HEK293 (cell line): ENCODE measurements around the gene LAPTM4A.
A peak's percentile ranks its signal among the peaks of the same experiment; 100 is the strongest.

Experiments used
- CTCF ChIA-PET: fragments of 350-600 bp; formaldehyde crosslinking; extraction: SDS; loops from one replicate; lab custom pipeline; 2021; ENCODE audit warnings: antibody characterized with exemption; lab: Yijun Ruan, JAX
- POLR2A ChIA-PET: fragments of 300-600 bp; formaldehyde crosslinking; extraction: SDS; loops from one replicate; lab custom pipeline; 2020; ENCODE audit warnings: antibody characterized with exemption, inconsistent platforms; lab: Yijun Ruan, JAX
- H3K27ac ChIP-seq: fragments of 200-500 bp; sonication (Bioruptor generic); 2 replicates; pipeline ENCODE4 v1.5.1; 2014; ENCODE audit warnings: low read depth, low read length, control low read depth, inconsistent platforms; ENCODE audit errors: extremely low read depth
- H3K36me3 ChIP-seq, 2 experiments: fragments of 200-500 bp in 1 of 2; sonication (Bioruptor generic) in 1 of 2; 1 replicate in 1 of 2; 2 replicates in 1 of 2; pipeline ENCODE4 v1.5.1; 2014 to 2017; ENCODE audit warnings: inconsistent platforms in 2 of 2, low read length in 2 of 2; ENCODE audit not compliant: control insufficient read depth in 2 of 2, insufficient read depth in 1 of 2
- H3K4me1 ChIP-seq: fragments of 200-500 bp; sonication (Bioruptor generic); 2 replicates; pipeline ENCODE4 v1.5.1; 2014; ENCODE audit warnings: mild to moderate bottlenecking, low read length, inconsistent platforms; ENCODE audit not compliant: control insufficient read depth, insufficient read depth
- H3K4me3 ChIP-seq: 2 replicates; pipeline ENCODE4 v1.5.1; 2011; ENCODE audit warnings: low read depth, mild to moderate bottlenecking, control low read depth, low read length, moderate library complexity
- H3K9me3 ChIP-seq: fragments of 200-500 bp; sonication (Bioruptor generic); 2 replicates; pipeline ENCODE4 v1.5.1; 2014; ENCODE audit warnings: low read depth, low read length, inconsistent platforms; ENCODE audit not compliant: control insufficient read depth, insufficient read depth
- EGR2 ChIP-seq: fragments of 450-650 bp; formaldehyde crosslinking; IDR thresholded peaks from 2 replicates; pipeline ENCODE4 v1.5.1; 2016; ENCODE audit warnings: low read depth, missing biosample characterization, missing genetic modification characterization
- HOXD13 ChIP-seq: sonication (generic); formaldehyde crosslinking; IDR thresholded peaks from 2 replicates; pipeline ENCODE4 v1.8.0; 2022; ENCODE audit warnings: missing genetic modification reagents, borderline replicate concordance
- IKZF3 ChIP-seq: fragments of 450-650 bp; IDR thresholded peaks from 2 replicates; pipeline ENCODE4 v1.5.0; 2018; ENCODE audit warnings: missing biosample characterization, mild to moderate bottlenecking, missing genetic modification characterization, moderate library complexity
- KLF10 ChIP-seq: fragments of 450-650 bp; IDR thresholded peaks from 2 replicates; pipeline ENCODE4 v1.5.1; 2018; ENCODE audit warnings: missing biosample characterization, mild to moderate bottlenecking, missing genetic modification characterization
- YY2 ChIP-seq: fragments of 450-650 bp; formaldehyde crosslinking; IDR thresholded peaks from 2 replicates; pipeline ENCODE4 v1.5.1; 2016; ENCODE audit warnings: missing biosample characterization, missing genetic modification characterization
- ZBTB11 ChIP-seq: fragments of 450-650 bp; formaldehyde crosslinking; conservative IDR thresholded peaks from 2 replicates; pipeline ENCODE4 v1.5.1; 2016; ENCODE audit warnings: low read depth, missing biosample characterization, missing genetic modification characterization
- ZBTB49 ChIP-seq: fragments of 450-650 bp; formaldehyde crosslinking; IDR thresholded peaks from 2 replicates; pipeline ENCODE4 v1.5.1; 2016; ENCODE audit warnings: missing biosample characterization, missing genetic modification characterization, low read depth
- ZNF140 ChIP-seq: fragments of 450-650 bp; formaldehyde crosslinking; IDR thresholded peaks from 2 replicates; pipeline ENCODE4 v1.5.1; 2016; ENCODE audit warnings: missing biosample characterization, missing genetic modification characterization
- ZNF148 ChIP-seq: fragments of 450-650 bp; formaldehyde crosslinking; IDR thresholded peaks from 2 replicates; pipeline ENCODE4 v1.5.0; 2017; ENCODE audit warnings: missing biosample characterization, missing genetic modification characterization, borderline replicate concordance
- ZNF2 ChIP-seq: fragments of 450-650 bp; formaldehyde crosslinking; IDR thresholded peaks from 2 replicates; pipeline ENCODE4 v1.5.1; 2016; ENCODE audit warnings: missing biosample characterization, missing genetic modification characterization
- ZNF239 ChIP-seq: fragments of 450-650 bp; formaldehyde crosslinking; IDR thresholded peaks from 2 replicates; pipeline ENCODE4 v1.5.1; 2016; ENCODE audit warnings: missing biosample characterization, missing genetic modification characterization
- ZNF366 ChIP-seq: fragments of 450-650 bp; formaldehyde crosslinking; conservative IDR thresholded peaks from 2 replicates; pipeline ENCODE4 v1.5.1; 2016; ENCODE audit warnings: missing biosample characterization, missing genetic modification characterization
- ZNF37A ChIP-seq: fragments of 450-650 bp; IDR thresholded peaks from 2 replicates; pipeline ENCODE4 v1.5.1; 2018; ENCODE audit warnings: missing biosample characterization, missing genetic modification characterization
- ZNF391 ChIP-seq: fragments of 450-650 bp; formaldehyde crosslinking; IDR thresholded peaks from 2 replicates; pipeline ENCODE4 v1.5.1; 2016; ENCODE audit warnings: low read depth, missing biosample characterization, missing genetic modification characterization, borderline replicate concordance
- ZNF416 ChIP-seq: fragments of 450-650 bp; formaldehyde crosslinking; IDR thresholded peaks from 2 replicates; pipeline ENCODE4 v1.5.1; 2016; ENCODE audit warnings: missing biosample characterization, missing genetic modification characterization
- ZNF549 ChIP-seq: fragments of 450-650 bp; IDR thresholded peaks from 2 replicates; pipeline ENCODE4 v1.5.1; 2018; ENCODE audit warnings: missing biosample characterization, missing genetic modification characterization, mild to moderate bottlenecking, inconsistent platforms, moderate library complexity
- ZNF623 ChIP-seq: fragments of 450-650 bp; formaldehyde crosslinking; IDR thresholded peaks from 2 replicates; pipeline ENCODE4 v1.5.1; 2016; ENCODE audit warnings: missing biosample characterization, missing genetic modification characterization
- ZNF626 ChIP-seq: fragments of 450-650 bp; sonication (Bioruptor Pico); formaldehyde crosslinking; IDR thresholded peaks from 2 replicates; pipeline ENCODE4 v1.5.1; 2018; ENCODE audit warnings: missing biosample characterization, missing genetic modification characterization, inconsistent platforms
- ZNF776 ChIP-seq: fragments of 450-650 bp; formaldehyde crosslinking; IDR thresholded peaks from 2 replicates; pipeline ENCODE4 v1.5.0; 2017; ENCODE audit warnings: missing biosample characterization, missing genetic modification characterization, borderline replicate concordance
- ZSCAN23 ChIP-seq: fragments of 450-650 bp; formaldehyde crosslinking; IDR thresholded peaks from 2 replicates; pipeline ENCODE4 v1.5.1; 2016; ENCODE audit warnings: missing biosample characterization, missing genetic modification characterization
- ZXDB ChIP-seq: fragments of 450-650 bp; formaldehyde crosslinking; IDR thresholded peaks from 2 replicates; pipeline ENCODE4 v1.5.1; 2016; ENCODE audit warnings: missing biosample characterization, missing genetic modification characterization

LAPTM4A gene

GRCh38 chr2:20040489-20041172 is 10.8 kb downstream of the LAPTM4A start (continued):
- TF ChIP-seq ZNF148 (tag by site-specific recombination): no peak
- TF ChIP-seq YY2 (tag by site-specific recombination): no peak
- TF ChIP-seq ZNF366 (tag by site-specific recombination): peak; percentile 59; the same call in 1 of the 2 replicates

- no peaks in the 10 kb centered on the region; the same call in 1 of the 2 replicates for H3K4me1 ChIP-seq
- TF ChIP-seq ZXDB (tag by site-specific recombination) (no peak), ZNF416 (no peak), IKZF3 (tag by site-specific recombination) (no peak), ZNF623 (tag by site-specific recombination) (no peak), ZNF140 (tag by site-specific recombination) (no peak), ZNF626 (no peak), ZNF391 (tag by site-specific recombination) (no peak), EGR2 (no peak), ZNF2 (tag by site-specific recombination) (no peak)
- CTCF ChIA-PET: interaction anchor here (4.2 kb wide), 1 partner anchor 22 kb away, joined by 20 read pairs; no protein-coding TSS in a partner anchor
- H3K27ac ChIP-seq: no peak overlapping the region
- H3K4me3 ChIP-seq: no peak overlapping the region
- H3K36me3 ChIP-seq: peaks cover 36 to 76% of the 10 kb centered on the region in 2 experiments
- no peaks in the 10 kb centered on the region for H3K9me3 ChIP-seq
- POLR2A ChIA-PET: interaction anchor here (0.7 kb wide), 2 partner anchors 24 to 323 kb away, joined by 3 to 5 read pairs; no protein-coding TSS in a partner anchor
Measured at GRCh38 chr2:20037660-20038059, 13.8 kb downstream of the LAPTM4A start.

- H3K9me3 ChIP-seq: no peaks in the 10 kb centered on the region
- no peak overlapping the region for H3K4me3 ChIP-seq
- H3K27ac ChIP-seq: no peak overlapping the region
- POLR2A ChIA-PET: no interaction called here
- CTCF ChIA-PET: interaction anchor here (0.7 to 4.2 kb wide), 6 partner anchors 8 to 897 kb away, joined by 3 to 20 read pairs (median 4); no protein-coding TSS in a partner anchor
- no peaks in the 10 kb centered on the region; the same call in 1 of the 2 replicates for H3K4me1 ChIP-seq
- H3K36me3 ChIP-seq: peaks cover 49 to 91% of the 10 kb centered on the region in 2 experiments
- TF ChIP-seq ZSCAN23 (tag by site-specific recombination) (no peak), HOXD13 (CRISPR knock-in tag) (no peak), ZBTB11 (tag by site-specific recombination) (no peak), ZNF549 (tag by site-specific recombination) (no peak), ZNF776 (tag by site-specific recombination) (no peak), ZNF239 (tag by site-specific recombination) (no peak), ZBTB49 (tag by site-specific recombination) (no peak), ZNF37A (tag by site-specific recombination) (no peak), KLF10 (tag by site-specific recombination) (no peak)
Measured at GRCh38 chr2:20035955-20036666, 15.3 kb downstream of the LAPTM4A start.
